Activated naive CD4-positive, alpha-beta T cell treated with anti-CD3 and anti-CD28 coated beads, Interleukin-2, amount 50 U/mL, for 72 hours (primary cell): ENCODE measurements around the gene RESP18. TPM values are rescaled to one million over a fixed set of nuclear protein-coding genes. Genes with fewer than 3 reads are reported as not detected.

ENCODE experiments used
- ATAC-seq, 2 donors: fragments of 150-1000 bp; cut with Tn5 transposase; 2 replicates each; pipeline ENCODE4 v1.10.0; 2021; ENCODE audit warnings: mild to moderate bottlenecking in 2 of 2, moderate library complexity in 2 of 2
- DNase-seq, 2 donors: peaks; one replicate each; pipeline ENCODE4 v3.0.0; 2021 to 2022; ENCODE audit warnings: low spot score in 2 of 2
- H3K27ac Mint-ChIP-seq, 2 donors: one replicate each; pipeline ENCODE4 v1.8.0; 2022; ENCODE audit warnings: mild to moderate bottlenecking in 2 of 2, mixed read lengths in 2 of 2
- H3K36me3 Mint-ChIP-seq, 2 donors: one replicate each; pipeline ENCODE4 v1.8.0; 2022; ENCODE audit warnings: mixed read lengths in 2 of 2
- H3K9me3 Mint-ChIP-seq, 2 donors: one replicate each; pipeline ENCODE4 v1.8.0; 2022; ENCODE audit warnings: mixed read lengths in 2 of 2
- total RNA-seq, 2 donors: library from RNA; stranded (reverse); gene quantifications; one replicate each; pipeline ENCODE4 v1.2.3, GENCODE V29; 2022

The RESP18 gene
- total RNA-seq, 2 donors from 2014 or later = not detected

- no peaks in the 10 kb centered on the region for H3K36me3 Mint-ChIP-seq
- DNase-seq = peak in 1 of 2 donors; percentile 53
- ATAC-seq = no peak
- H3K9me3 Mint-ChIP-seq = no peaks in the 10 kb centered on the region
- H3K27ac Mint-ChIP-seq = peak overlapping the region; percentile 69 to 76
These were observed 46.0 kb downstream of the RESP18 start for GRCh38 chr2:219286436-219287115.

- Mint-ChIP-seq H3K36me3 (no peaks in the 10 kb centered on the region), H3K27ac (peak overlapping the region in 1 of 2 donors; percentile 76), H3K9me3 (no peaks in the 10 kb centered on the region)
- DNase-seq (no peak), ATAC-seq (no peak)
These were observed 46.6 kb downstream of the RESP18 start for GRCh38 chr2:219285894-219286425.

- Mint-ChIP-seq H3K36me3 (no peaks in the 10 kb centered on the region), H3K27ac (peak overlapping the region in 1 of 2 donors; percentile 75), H3K9me3 (no peaks in the 10 kb centered on the region)
- DNase-seq = no peak
- ATAC-seq = no peak
These were observed 47.2 kb downstream of the RESP18 start for GRCh38 chr2:219285373-219285735.

GRCh38 chr2:219284501-219285372, 47.8 kb downstream of the RESP18 start:
- H3K9me3 Mint-ChIP-seq = no peaks in the 10 kb centered on the region
- peak overlapping the region in 1 of 2 donors; percentile 81 for H3K27ac Mint-ChIP-seq
- DNase-seq (no peak), ATAC-seq (no peak)
- H3K36me3 Mint-ChIP-seq = peaks cover 0 to 4% of the 10 kb centered on the region in 2 donors

- no peak for ATAC-seq
- H3K36me3 Mint-ChIP-seq = peaks cover 0 to 5% of the 10 kb centered on the region in 2 donors
- DNase-seq = no peak
- H3K9me3 Mint-ChIP-seq = no peaks in the 10 kb centered on the region
- H3K27ac Mint-ChIP-seq = peak overlapping the region; percentile 20 to 85
These were observed 49.5 kb downstream of the RESP18 start for GRCh38 chr2:219282943-219283581.

- Mint-ChIP-seq H3K9me3 (no peaks in the 10 kb centered on the region), H3K27ac (no peak overlapping the region), H3K36me3 (peaks cover 0 to 5% of the 10 kb centered on the region in 2 donors)
- DNase-seq (no peak), ATAC-seq (no peak)
These were observed 50.2 kb downstream of the RESP18 start for GRCh38 chr2:219282375-219282774.

GRCh38 chr2:219281588-219281987, 51.0 kb downstream of the RESP18 start:
- ATAC-seq (no peak), DNase-seq (no peak)
- H3K27ac Mint-ChIP-seq = peak overlapping the region in 1 of 2 donors; percentile 82
- H3K36me3 Mint-ChIP-seq = peaks cover 0 to 5% of the 10 kb centered on the region in 2 donors
- H3K9me3 Mint-ChIP-seq = no peaks in the 10 kb centered on the region

- H3K36me3 Mint-ChIP-seq = peaks cover 0 to 5% of the 10 kb centered on the region in 2 donors
- DNase-seq (no peak), ATAC-seq (no peak)
- H3K9me3 Mint-ChIP-seq = no peaks in the 10 kb centered on the region
- peak overlapping the region; percentile 14 to 92 for H3K27ac Mint-ChIP-seq
These were observed 51.9 kb downstream of the RESP18 start for GRCh38 chr2:219280651-219281050.

GRCh38 chr2:219279916-219280516, 52.5 kb downstream of the RESP18 start:
- Mint-ChIP-seq H3K36me3 (peaks cover 0 to 5% of the 10 kb centered on the region in 2 donors), H3K27ac (peak overlapping the region; percentile 92 to 96), H3K9me3 (no peaks in the 10 kb centered on the region)
- DNase-seq (no peak), ATAC-seq (no peak)

- DNase-seq = peak; percentile 98 to 99
- peaks cover 0 to 5% of the 10 kb centered on the region in 2 donors for H3K36me3 Mint-ChIP-seq
- H3K27ac Mint-ChIP-seq = peak within 1 kb of the TSS; percentile 92 to 98
- H3K9me3 Mint-ChIP-seq = no peaks in the 10 kb centered on the region
- peak; percentile 87 to 92 for ATAC-seq
These were observed 53.2 kb downstream of the RESP18 start, which contains the start of gene DNAJB2 for GRCh38 chr2:219279151-219279915. TSS of gene DNAJB2 (plus strand) at chr2:219279366. CDS start at chr2:219279834, 468 bp downstream.

- ATAC-seq = no peak
- peaks cover 0 to 5% of the 10 kb centered on the region in 2 donors for H3K36me3 Mint-ChIP-seq
- DNase-seq = peak in 1 of 2 donors; percentile 24
- peak overlapping the region; percentile 92 to 98 for H3K27ac Mint-ChIP-seq
- H3K9me3 Mint-ChIP-seq = no peaks in the 10 kb centered on the region
These were observed 53.8 kb downstream of the RESP18 start for GRCh38 chr2:219278655-219279150.

- peak overlapping the region; percentile 92 to 93 for H3K27ac Mint-ChIP-seq
- ATAC-seq (no peak), DNase-seq (peak; percentile 82 to 83)
- H3K36me3 Mint-ChIP-seq = peaks cover 0 to 5% of the 10 kb centered on the region in 2 donors
- H3K9me3 Mint-ChIP-seq = no peaks in the 10 kb centered on the region
These were observed 54.6 kb downstream of the RESP18 start for GRCh38 chr2:219277703-219278654.
